ENCODE results near the gene LPP.
"Not testable (repeated sequence)": the region's sequence is repeated elsewhere in the genome, so short reads cannot be mapped to it uniquely, and the experiment has no call there.

Gene LPP

DNA sequence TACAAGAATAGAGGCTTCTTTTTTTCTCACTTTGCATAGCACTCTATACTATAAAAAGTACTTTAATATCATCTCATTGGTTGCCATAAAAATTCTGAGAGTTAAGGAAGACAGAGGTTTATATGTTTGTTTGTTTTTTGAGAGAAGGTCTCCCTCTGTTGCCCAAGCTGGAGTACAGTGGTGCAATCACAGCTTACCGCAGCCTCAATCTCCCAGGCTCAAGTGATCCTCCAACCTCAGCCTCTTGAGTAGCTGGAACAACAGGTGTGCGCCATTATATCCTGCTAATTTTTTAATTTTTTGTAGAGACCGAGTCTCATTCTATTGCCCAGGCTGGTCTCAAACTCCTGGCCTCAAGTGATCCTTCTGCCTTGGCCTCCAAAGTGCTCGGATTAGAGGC lies 250.2 kb downstream of the LPP start:
- no peak for ATAC-seq
- Mint-ChIP-seq H3K27me3 (no peaks in the 10 kb centered on the region), H3K4me3 (no peak overlapping the region), H3K9me3 (peaks cover 13% of the 10 kb centered on the region), H3K36me3 (ENCODE audit: low read depth) (peaks cover 21% of the 10 kb centered on the region), H3K27ac (no peak overlapping the region), H3K4me1 (peaks cover 52% of the 10 kb centered on the region)
- no peak for DNase-seq

- ATAC-seq (no peak), DNase-seq (no peak)
Measured at GRCh38 chr3:188404701-188405100, 250.7 kb downstream of the LPP start.

GRCh38 chr3:188407158-188407880 lies 253.4 kb downstream of the LPP start:
- H3K4me1 Mint-ChIP-seq: peaks cover 26% of the 10 kb centered on the region
- no peak overlapping the region for H3K4me3 Mint-ChIP-seq
- H3K36me3 Mint-ChIP-seq (ENCODE audit: low read depth): peaks cover 21% of the 10 kb centered on the region
- H3K27ac Mint-ChIP-seq: no peak overlapping the region
- no peaks in the 10 kb centered on the region for H3K27me3 Mint-ChIP-seq
- H3K9me3 Mint-ChIP-seq: peaks cover 7% of the 10 kb centered on the region
- no peak for ATAC-seq
- DNase-seq: no peak

More at GRCh38 chr3:188404701-188405100, 250.7 kb downstream of the LPP start:
- peaks cover 49% of the 10 kb centered on the region for H3K4me1 Mint-ChIP-seq
- no peak overlapping the region for H3K4me3 Mint-ChIP-seq
- peaks cover 21% of the 10 kb centered on the region for H3K36me3 Mint-ChIP-seq (ENCODE audit: low read depth)
- peaks cover 13% of the 10 kb centered on the region for H3K9me3 Mint-ChIP-seq
- H3K27me3 Mint-ChIP-seq: no peaks in the 10 kb centered on the region
- no peak overlapping the region for H3K27ac Mint-ChIP-seq

DNA sequence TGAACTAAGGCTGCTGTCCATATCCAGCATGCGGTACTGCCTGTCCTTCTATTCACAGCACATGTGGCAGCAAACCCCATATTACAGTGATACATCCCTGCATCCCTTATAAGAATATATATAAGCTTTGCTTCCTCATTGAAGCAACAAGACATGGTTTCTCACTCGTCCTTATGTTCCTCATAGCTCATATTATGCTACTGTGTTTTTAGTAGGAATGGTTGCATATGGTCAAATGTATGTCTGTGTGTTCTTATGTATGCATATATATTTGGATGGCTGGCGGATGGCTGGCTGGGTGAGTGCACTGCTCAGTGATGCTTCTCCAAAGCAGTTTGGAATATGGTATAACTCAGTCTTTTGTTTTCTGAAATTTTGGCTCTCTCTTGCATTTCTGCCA lies 254.9 kb downstream of the LPP start:
- H3K4me3 Mint-ChIP-seq: no peak overlapping the region
- peaks cover 16% of the 10 kb centered on the region for H3K36me3 Mint-ChIP-seq (ENCODE audit: low read depth)
- peaks cover 11% of the 10 kb centered on the region for H3K4me1 Mint-ChIP-seq
- ATAC-seq (no peak), DNase-seq (no peak)
- no peaks in the 10 kb centered on the region for H3K9me3 Mint-ChIP-seq
- no peak overlapping the region for H3K27ac Mint-ChIP-seq
- no peaks in the 10 kb centered on the region for H3K27me3 Mint-ChIP-seq

- H3K27me3 Mint-ChIP-seq: no peaks in the 10 kb centered on the region
- no peak overlapping the region for H3K27ac Mint-ChIP-seq
- H3K36me3 Mint-ChIP-seq (ENCODE audit: low read depth): peaks cover 8% of the 10 kb centered on the region
- peaks cover 3% of the 10 kb centered on the region for H3K4me1 Mint-ChIP-seq
- H3K4me3 Mint-ChIP-seq: no peak overlapping the region
- no peaks in the 10 kb centered on the region for H3K9me3 Mint-ChIP-seq
- no peak for ATAC-seq
- no peak for DNase-seq
Measured at GRCh38 chr3:188411750-188412149, 257.8 kb downstream of the LPP start.

DNA sequence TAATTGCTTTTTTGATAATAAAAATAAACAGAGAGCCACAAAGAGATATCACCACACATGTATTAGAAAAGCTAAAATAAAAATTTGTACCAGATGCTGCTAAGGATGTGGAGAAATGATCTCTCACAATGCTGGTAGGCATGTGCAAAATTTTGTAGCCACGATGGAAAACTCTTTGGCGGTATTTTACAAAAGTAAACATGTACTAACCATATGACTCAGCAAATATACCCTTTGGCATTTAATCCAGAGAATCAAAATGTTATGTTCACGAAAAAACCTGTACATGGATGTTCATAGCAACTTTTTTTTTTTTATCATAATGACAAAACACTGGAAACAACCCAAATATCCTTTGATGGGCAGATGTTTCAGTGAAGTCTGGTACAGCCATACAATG lies 261.2 kb downstream of the LPP start:
- Mint-ChIP-seq H3K27me3 (no peaks in the 10 kb centered on the region), H3K4me3 (no peak overlapping the region), H3K9me3 (peaks cover 7% of the 10 kb centered on the region), H3K4me1 (peaks cover 23% of the 10 kb centered on the region), H3K27ac (no peak overlapping the region), H3K36me3 (ENCODE audit: low read depth) (no peaks in the 10 kb centered on the region)
- DNase-seq (no peak), ATAC-seq (no peak)

DNA sequence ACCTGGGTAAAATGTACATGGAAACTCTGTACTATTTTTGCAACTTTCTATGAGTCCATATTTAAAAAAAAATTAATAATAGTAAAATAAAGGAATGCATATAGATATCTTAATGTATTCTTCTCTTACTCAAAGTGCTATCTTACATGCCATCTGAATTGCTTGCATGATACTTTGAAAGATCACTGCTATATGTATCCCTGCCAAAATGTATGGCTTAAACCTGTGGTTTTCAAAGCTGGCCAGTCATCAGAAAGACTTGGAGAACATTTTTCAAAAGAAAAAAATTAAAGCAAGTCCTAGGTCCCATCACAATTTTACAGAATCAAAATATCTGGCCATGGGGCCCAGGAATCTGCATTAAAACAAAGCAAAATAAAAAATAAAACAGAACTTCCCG lies 262.1 kb downstream of the LPP start:
- H3K9me3 Mint-ChIP-seq: peaks cover 7% of the 10 kb centered on the region
- no peak for DNase-seq
- H3K36me3 Mint-ChIP-seq (ENCODE audit: low read depth): no peaks in the 10 kb centered on the region
- no peak overlapping the region for H3K27ac Mint-ChIP-seq
- no peak for ATAC-seq
- no peak overlapping the region for H3K4me3 Mint-ChIP-seq
- H3K4me1 Mint-ChIP-seq: peaks cover 24% of the 10 kb centered on the region
- H3K27me3 Mint-ChIP-seq: no peaks in the 10 kb centered on the region

- peaks cover 2% of the 10 kb centered on the region for H3K36me3 Mint-ChIP-seq (ENCODE audit: low read depth)
- peaks cover 7% of the 10 kb centered on the region for H3K9me3 Mint-ChIP-seq
- ATAC-seq: no peak
- no peak overlapping the region for H3K4me3 Mint-ChIP-seq
- H3K27me3 Mint-ChIP-seq: no peaks in the 10 kb centered on the region
- no peak for DNase-seq
- H3K4me1 Mint-ChIP-seq: peaks cover 33% of the 10 kb centered on the region
- H3K27ac Mint-ChIP-seq: no peak overlapping the region
Measured at GRCh38 chr3:188417271-188417696, 263.3 kb downstream of the LPP start.

GRCh38 chr3:188417766-188418165 lies 263.8 kb downstream of the LPP start:
- Mint-ChIP-seq H3K4me3 (no peak overlapping the region), H3K27ac (no peak overlapping the region), H3K4me1 (peaks cover 33% of the 10 kb centered on the region), H3K9me3 (peaks cover 7% of the 10 kb centered on the region), H3K27me3 (no peaks in the 10 kb centered on the region), H3K36me3 (ENCODE audit: low read depth) (peaks cover 2% of the 10 kb centered on the region)
- no peak for DNase-seq
- ATAC-seq: no peak

DNA sequence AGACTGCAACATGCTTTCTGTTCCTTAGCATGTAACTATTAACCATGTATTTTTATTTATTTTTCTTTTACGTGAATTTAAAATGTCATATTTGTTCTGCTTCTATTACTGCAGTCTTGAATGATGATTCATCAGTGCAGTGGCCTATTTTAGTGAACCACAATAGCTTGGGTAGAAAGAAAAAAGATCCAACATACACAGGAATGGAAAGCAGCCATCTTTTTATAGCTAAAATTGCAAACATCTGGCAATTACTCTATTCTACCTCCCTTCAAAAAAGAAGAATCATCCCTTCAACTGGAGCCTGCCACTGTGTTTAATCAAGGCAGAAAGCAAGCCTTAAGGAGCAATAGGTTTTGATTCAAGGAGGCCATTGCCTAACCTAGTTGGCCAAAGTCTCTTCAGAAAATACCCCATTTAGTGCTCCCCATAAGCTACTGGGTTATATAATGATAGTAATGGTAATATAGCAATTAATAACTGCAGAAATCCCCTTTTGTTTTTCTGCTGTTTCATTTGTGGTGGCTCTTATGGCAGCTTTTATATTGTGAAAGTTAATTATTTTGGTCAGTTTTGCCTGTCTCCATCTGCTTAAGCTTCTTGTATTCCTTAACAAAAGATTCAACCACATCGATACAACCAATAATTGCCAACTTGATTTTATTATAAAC lies 267.3 kb downstream of the LPP start:
- Mint-ChIP-seq H3K4me3 (no peak overlapping the region), H3K27ac (peak overlapping the region; percentile 68), H3K27me3 (no peaks in the 10 kb centered on the region), H3K4me1 (peaks cover 43% of the 10 kb centered on the region), H3K9me3 (peaks cover 23% of the 10 kb centered on the region), H3K36me3 (ENCODE audit: low read depth) (peaks cover 17% of the 10 kb centered on the region)
- DNase-seq (no peak), ATAC-seq (no peak)

GRCh38 chr3:188421836-188422540 lies 268.0 kb downstream of the LPP start:
- Mint-ChIP-seq H3K4me3 (no peak overlapping the region), H3K27me3 (no peaks in the 10 kb centered on the region), H3K9me3 (peaks cover 29% of the 10 kb centered on the region), H3K4me1 (peaks cover 42% of the 10 kb centered on the region), H3K27ac (peak overlapping the region; percentile 68), H3K36me3 (ENCODE audit: low read depth) (peaks cover 17% of the 10 kb centered on the region)
- no peak for DNase-seq
- peak; percentile 46 for ATAC-seq

- Mint-ChIP-seq H3K4me1 (peaks cover 39% of the 10 kb centered on the region), H3K27ac (peak overlapping the region; percentile 47), H3K9me3 (peaks cover 22% of the 10 kb centered on the region), H3K36me3 (ENCODE audit: low read depth) (peaks cover 19% of the 10 kb centered on the region)
- not testable (repeated sequence) for ATAC-seq, H3K27me3 Mint-ChIP-seq, H3K4me3 Mint-ChIP-seq, DNase-seq
Measured at GRCh38 chr3:188427981-188428380, 274.0 kb downstream of the LPP start.

- Mint-ChIP-seq H3K27me3 (no peaks in the 10 kb centered on the region), H3K9me3 (peaks cover 8% of the 10 kb centered on the region), H3K27ac (peak overlapping the region; percentile 55), H3K4me1 (peaks cover 49% of the 10 kb centered on the region), H3K4me3 (no peak overlapping the region), H3K36me3 (ENCODE audit: low read depth) (peaks cover 6% of the 10 kb centered on the region)
- DNase-seq: no peak
- ATAC-seq: no peak
Measured at GRCh38 chr3:188431040-188431439, 277.1 kb downstream of the LPP start.

- Mint-ChIP-seq H3K4me1 (peaks cover 48% of the 10 kb centered on the region), H3K9me3 (peaks cover 4% of the 10 kb centered on the region), H3K4me3 (no peak overlapping the region), H3K27ac (peak overlapping the region; percentile 55), H3K36me3 (ENCODE audit: low read depth) (peaks cover 4% of the 10 kb centered on the region), H3K27me3 (no peaks in the 10 kb centered on the region)
- ATAC-seq: no peak
- DNase-seq: no peak
Measured at GRCh38 chr3:188431553-188431952, 277.6 kb downstream of the LPP start.

Measured in activated naive CD8-positive, alpha-beta T cell treated with anti-CD3 and anti-CD28 coated beads, Interleukin-2, amount 50 U/mL, for 24 hours (primary cell).